HG02571 (cell line): ENCODE results near the gene THEMIS.
"Not testable (repeated sequence)": the region's sequence is repeated elsewhere in the genome, so short reads cannot be mapped to it uniquely, and the experiment has no call there.

Experiments used
- ATAC-seq: cut with Tn5 transposase; IDR thresholded peaks from one replicate; pipeline ENCODE4 v1.9.1; 2021; ENCODE audit warnings: mild to moderate bottlenecking, moderate library complexity; ENCODE audit not compliant: unreplicated experiment

THEMIS gene

GRCh38 chr6:127900935-127901334 lies at the start of gene THEMIS:
TSS of gene THEMIS (minus strand) at chr6:127901058. CDS start at chr6:127900932, 126 bp downstream.
- ATAC-seq: no peak

GRCh38 chr6:127949251-127949650 lies 48.4 kb upstream of the THEMIS start:
- no peak for ATAC-seq

GRCh38 chr6:127946388-127946787 lies 45.5 kb upstream of the THEMIS start:
- no peak for ATAC-seq

- ATAC-seq: no peak
Observed at GRCh38 chr6:127945434-127946097, 44.7 kb upstream of the THEMIS start.

GRCh38 chr6:127941228-127941627 lies 40.4 kb upstream of the THEMIS start:
- no peak for ATAC-seq

- ATAC-seq: no peak
Observed at GRCh38 chr6:127939442-127940066, 38.7 kb upstream of the THEMIS start.

GRCh38 chr6:127938701-127939100 lies 37.8 kb upstream of the THEMIS start:
- ATAC-seq: no peak

GRCh38 chr6:127937747-127938146 lies 36.9 kb upstream of the THEMIS start:
- ATAC-seq: no peak

GRCh38 chr6:127937102-127937501 lies 36.2 kb upstream of the THEMIS start:
- ATAC-seq: no peak

- no peak for ATAC-seq
Observed at GRCh38 chr6:127934956-127935355, 34.1 kb upstream of the THEMIS start.

GRCh38 chr6:127933852-127934840 lies 33.3 kb upstream of the THEMIS start:
- ATAC-seq: no peak

- no peak for ATAC-seq
Observed at GRCh38 chr6:127933137-127933536, 32.3 kb upstream of the THEMIS start.

GRCh38 chr6:127932708-127933107 lies 31.9 kb upstream of the THEMIS start:
- ATAC-seq: no peak

- not testable (repeated sequence) for ATAC-seq
Observed at GRCh38 chr6:127926441-127926840, 25.6 kb upstream of the THEMIS start.

GRCh38 chr6:127924440-127924839 lies 23.6 kb upstream of the THEMIS start:
- no peak for ATAC-seq

- ATAC-seq: no peak
Observed at GRCh38 chr6:127924031-127924430, 23.2 kb upstream of the THEMIS start.

GRCh38 chr6:127923135-127923534 lies 22.3 kb upstream of the THEMIS start:
- ATAC-seq: no peak

- no peak for ATAC-seq
Observed at GRCh38 chr6:127921982-127922381, 21.1 kb upstream of the THEMIS start.

GRCh38 chr6:127920804-127921203 lies 19.9 kb upstream of the THEMIS start:
- no peak for ATAC-seq

- no peak for ATAC-seq
Observed at GRCh38 chr6:127918506-127919427, 17.9 kb upstream of the THEMIS start.
